RKO (cell line): ENCODE results near the gene SIPA1L3.
A peak's percentile ranks its signal among the peaks of the same experiment; 100 is the strongest.

ENCODE experiments used
- DNase-seq: peaks from one replicate; pipeline ENCODE4 v3.0.0-alpha.2; 2016; ENCODE audit warnings: low spot score

SIPA1L3 gene

DNA sequence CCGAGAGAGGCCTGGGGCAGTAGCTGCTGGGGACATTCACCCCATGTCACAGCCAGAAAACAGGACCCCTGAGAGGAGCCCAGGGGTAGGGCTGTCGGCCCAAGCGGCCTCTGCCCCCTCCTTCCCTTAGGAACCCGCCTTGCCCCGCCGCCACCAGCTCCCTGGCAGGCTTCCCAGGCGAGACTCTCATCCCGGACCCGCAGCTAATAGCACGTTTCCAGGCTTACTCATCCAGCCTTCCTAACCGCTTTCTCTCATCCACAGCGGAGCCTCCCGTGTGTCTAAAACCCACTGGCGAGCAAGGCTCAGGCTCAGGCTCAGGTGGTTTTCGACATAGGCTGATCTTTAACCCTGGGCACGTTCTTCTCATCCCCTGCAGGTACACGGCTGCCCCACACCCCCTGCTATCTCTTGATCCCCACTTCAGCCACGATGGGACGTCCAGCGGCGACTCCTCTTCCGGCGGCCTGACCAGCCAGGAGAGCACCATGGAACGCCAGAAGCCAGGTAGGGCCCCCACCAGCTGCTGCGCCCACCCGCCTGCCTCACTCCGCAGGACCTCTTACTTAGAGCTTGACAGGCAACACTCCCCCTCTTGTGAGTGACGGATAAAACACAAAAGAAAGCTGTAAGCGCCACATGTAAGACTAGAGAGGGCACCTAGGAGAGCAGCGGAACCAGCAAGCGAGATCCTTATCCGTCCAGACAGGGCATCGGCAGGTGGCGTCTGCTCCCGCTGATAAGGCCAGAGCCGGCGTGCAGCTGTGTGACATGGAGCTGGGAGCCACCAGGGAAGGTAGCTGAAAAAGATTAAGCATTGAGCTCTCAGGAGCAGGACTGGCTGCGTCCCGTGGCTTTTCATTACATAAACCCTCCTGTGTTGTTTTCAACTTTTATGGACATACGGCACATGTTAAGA is 245.7 kb downstream of the SIPA1L3 start:
- DNase-seq: no peak

GRCh38 chr19:38155453-38155852 is 248.4 kb downstream of the SIPA1L3 start:
- peak; percentile 20 for DNase-seq

DNA sequence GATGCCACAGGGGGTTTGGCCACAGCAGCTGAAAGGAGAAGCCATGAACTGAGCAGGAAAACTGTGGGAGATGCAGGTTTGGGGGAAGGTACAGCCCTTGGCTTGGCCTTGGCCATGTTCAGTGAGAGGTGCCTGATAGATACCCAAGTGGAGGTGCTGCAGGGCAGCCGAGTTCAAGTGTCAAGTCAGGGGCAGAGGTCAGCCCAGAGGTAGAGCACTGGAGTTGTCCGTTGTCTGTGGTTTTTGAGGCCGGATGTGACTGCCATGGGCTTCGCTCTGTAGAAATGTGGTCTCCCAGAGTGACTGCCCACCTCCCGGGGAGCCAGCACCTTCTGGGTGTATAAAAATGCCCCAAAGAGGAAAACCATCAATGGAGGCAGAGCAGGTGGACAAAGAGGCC is 251.7 kb downstream of the SIPA1L3 start:
- DNase-seq: no peak

DNA sequence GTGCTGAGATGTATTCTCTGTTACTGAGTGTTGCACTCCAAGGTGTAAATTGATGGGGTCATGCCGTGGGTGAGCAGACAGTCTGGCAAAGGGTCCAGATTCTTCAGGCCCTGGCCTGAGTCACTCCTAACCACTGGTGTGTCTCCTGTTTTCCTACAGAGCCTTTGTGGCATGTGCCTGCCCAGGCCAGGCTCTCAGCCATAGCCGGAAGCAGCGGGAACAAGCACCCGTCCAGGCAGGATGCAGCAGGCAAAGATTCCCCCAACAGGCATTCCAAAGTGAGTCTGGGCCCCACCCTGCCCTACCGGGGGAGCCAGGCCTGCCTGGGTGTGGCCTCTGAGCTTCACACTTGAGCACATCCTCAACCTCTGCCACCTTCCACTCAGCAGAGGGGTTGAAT is 255.1 kb downstream of the SIPA1L3 start:
- DNase-seq: no peak

DNA sequence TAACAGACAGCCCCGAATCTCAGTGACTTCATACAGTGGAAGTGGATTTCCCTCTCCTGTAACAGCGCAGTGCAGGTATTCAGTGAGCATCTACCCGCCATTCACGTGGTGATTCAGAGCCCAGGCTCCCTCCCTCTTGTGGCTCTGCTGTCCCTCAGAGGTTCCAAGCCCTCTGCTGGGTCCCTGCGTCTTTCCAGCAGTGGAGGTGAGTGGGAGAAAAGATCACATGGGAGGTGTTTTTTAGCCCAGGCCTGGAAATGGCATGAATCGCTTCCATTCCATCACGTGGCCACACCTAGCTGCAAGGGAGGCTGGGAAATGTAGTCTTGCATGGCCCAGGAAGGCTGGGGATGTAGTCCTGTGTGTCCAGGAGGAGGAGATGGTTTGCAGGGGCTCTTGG is 255.6 kb downstream of the SIPA1L3 start:
- no peak for DNase-seq

DNA sequence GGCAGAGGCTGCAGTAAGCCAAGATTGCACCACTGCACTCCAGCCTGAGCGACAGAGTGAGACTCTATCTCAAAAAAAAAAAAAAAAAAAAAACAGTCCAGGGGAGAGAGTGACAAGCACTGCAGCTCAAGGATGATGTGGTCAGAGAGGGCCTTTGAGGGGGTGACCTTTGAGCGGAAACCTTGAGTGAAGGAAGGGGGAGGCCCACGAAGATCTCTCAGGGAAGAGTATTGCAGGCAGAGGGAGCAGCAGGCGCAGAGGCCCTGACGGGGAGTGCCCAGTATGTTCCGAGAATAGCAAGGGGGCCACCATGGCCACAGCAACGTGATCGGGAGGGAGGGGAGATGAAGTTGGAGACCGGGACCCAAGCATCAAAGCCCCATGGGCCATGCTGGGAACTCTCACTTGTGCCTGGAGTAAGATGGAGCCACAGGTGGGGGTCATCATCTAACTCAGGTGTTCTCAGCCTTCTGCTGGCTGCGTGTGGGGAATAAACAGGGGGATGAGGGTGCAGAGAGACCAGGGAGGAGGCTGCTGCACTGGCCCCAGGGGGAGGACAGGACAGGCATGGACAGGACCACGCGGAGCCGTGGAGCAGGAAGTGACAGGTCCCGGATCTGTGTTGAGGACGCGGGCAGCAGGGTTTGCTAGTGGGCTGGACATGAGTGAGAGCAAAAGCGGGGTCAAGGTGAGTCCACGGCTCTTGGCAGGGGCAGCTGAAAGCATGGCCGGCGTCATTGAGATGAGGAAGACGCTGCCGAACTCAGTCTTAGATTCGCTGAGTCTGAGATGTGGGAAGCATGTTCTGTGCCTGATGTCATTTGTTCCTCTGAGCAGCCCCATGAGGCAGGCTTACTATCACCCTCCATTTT is 256.6 kb downstream of the SIPA1L3 start:
- DNase-seq: no peak

DNA sequence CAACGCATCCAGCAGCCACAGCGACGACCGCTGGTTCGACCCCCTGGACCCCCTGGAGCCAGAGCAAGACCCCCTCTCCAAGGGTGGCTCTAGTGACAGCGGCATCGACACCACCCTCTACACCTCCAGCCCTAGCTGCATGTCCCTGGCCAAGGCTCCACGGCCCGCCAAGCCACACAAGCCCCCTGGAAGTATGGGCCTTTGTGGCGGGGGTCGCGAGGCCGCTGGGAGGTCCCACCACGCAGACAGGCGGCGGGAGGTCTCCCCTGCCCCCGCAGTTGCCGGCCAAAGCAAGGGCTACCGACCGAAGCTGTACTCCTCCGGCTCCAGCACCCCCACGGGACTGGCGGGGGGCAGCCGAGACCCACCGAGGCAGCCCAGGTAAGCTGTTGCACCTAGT is 257.5 kb downstream of the SIPA1L3 start:
- no peak for DNase-seq

DNA sequence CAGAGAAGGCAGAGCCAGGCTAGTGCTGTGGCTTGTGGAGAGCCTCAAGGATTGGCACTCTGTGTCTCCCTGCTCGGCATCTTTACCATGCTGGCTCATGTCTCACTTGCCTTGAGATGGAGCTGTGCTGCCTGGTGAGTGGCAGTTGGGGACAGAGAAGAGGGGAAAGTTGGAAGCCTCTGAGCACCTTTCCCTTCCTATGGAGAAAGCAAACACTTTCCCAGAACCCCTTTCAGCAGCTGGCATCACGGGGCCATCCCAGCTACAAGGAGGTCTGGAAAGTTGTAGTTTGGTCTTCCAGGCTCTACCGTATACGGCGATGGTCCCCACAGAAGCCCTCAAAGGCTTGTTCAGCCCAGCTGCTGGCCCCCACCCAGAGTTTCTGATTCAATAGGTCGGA is 258.3 kb downstream of the SIPA1L3 start:
- no peak for DNase-seq

- DNase-seq: no peak
Observed at GRCh38 chr19:38168637-38169036, 261.6 kb downstream of the SIPA1L3 start.

DNA sequence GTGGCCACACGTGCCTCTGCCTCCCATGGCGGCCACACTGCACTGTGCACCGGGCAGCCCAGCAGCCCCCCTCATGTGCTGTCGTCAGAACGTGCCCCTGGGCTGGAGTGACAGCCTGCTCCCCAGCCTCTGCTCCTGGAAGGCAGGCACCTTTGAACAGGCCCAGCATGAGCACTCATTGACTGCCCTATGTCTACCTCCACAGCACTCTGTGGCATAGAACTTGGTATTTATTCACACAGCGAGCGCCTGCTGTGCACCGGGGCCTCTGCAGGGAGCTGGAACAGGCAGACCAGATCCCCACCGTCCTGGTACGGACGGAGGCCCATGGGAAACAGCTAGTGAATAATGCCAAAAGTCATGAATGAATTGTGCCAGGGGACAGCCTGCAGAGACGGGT is 263.3 kb downstream of the SIPA1L3 start:
- no peak for DNase-seq

DNA sequence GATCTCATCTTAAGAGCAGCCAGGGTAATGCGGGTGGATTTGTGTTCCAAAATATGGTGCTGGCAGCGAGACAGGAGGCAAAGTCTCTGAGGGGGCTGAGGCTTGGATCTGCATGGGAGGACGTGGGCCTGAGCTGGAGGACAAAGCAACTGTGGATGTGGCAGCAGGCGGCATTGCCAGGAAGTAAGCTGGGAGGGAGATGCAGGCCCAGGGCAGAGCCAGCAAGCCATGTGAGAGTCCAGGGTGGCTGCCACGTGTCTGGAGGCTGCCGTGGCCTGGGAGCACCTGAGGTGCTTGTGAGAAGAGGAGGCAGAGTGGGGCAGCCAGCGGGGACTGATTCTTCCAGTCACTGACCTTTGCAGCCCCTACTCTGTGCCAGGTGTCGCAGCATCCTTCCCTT is 265.0 kb downstream of the SIPA1L3 start:
- no peak for DNase-seq

GRCh38 chr19:38173291-38174041 is 266.5 kb downstream of the SIPA1L3 start:
- DNase-seq: no peak

DNA sequence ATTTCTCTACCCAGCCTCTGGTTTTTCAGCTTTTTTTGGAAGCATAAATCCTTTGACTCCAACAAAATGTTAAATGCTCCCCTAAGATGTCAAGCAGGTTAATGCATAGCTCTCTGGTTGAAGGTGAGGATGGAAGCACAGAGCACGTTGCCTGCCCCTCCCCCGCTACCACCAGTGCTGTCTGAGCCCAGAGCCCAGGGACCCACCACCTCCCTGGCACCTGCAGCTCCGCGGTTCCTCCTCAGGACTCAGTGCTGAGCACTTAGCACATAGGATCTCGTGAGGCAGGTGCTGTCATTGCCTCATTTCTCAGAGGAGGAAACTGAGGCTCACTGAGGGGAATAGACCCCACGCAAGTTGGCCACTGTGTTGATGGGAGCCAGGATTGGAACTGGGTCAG is 268.4 kb downstream of the SIPA1L3 start:
- DNase-seq: no peak

DNA sequence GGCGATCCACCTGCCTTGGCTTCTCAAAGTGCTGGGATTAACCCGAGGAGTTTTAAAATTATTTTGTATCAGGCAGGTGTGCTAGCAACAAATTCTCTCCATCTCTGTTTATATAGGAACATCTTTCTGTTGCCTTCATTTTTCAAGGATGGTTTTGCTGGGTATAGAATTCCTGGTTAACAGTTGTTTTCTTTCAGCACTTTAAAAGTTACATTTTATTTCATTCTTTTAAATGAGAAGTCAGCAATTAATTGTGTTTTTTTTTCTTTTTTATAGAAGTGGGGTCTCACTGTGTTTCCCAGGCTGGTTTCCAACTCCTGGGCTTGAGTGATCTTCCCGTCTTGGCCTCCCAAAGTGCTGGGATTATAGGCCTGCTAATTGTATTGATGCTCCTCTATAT is 273.1 kb downstream of the SIPA1L3 start:
- no peak for DNase-seq

DNA sequence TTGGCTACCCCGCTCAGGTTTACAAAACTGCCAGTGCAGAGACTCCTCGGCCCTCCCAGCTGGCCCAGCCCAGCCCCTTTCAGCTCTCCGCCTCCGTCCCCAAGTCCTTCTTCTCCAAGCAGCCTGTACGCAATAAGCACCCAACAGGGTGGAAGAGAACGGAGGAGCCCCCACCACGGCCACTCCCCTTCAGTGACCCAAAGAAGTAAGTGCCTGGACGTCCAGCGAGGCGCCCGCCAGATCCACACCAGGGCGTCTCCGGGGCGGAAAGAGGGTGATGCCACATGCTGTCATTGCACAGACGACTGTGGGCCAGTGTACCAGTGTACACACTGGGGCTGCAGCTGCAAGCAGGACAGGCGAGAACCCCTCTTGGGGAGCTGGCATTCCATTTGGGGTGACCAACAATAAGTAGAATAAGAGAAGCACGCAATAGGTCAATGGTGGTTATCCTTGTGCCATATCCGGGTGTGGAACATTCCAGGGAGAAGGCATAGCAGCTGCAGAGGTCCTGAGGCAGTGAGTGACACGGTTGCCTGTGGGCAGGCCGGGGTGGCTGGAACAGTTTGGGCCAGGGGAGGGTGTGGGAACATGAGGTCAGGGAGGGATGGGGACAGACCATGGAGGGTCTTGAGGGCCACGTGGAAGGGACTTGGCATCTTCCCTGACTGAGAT is 275.7 kb downstream of the SIPA1L3 start:
- DNase-seq: no peak

DNA sequence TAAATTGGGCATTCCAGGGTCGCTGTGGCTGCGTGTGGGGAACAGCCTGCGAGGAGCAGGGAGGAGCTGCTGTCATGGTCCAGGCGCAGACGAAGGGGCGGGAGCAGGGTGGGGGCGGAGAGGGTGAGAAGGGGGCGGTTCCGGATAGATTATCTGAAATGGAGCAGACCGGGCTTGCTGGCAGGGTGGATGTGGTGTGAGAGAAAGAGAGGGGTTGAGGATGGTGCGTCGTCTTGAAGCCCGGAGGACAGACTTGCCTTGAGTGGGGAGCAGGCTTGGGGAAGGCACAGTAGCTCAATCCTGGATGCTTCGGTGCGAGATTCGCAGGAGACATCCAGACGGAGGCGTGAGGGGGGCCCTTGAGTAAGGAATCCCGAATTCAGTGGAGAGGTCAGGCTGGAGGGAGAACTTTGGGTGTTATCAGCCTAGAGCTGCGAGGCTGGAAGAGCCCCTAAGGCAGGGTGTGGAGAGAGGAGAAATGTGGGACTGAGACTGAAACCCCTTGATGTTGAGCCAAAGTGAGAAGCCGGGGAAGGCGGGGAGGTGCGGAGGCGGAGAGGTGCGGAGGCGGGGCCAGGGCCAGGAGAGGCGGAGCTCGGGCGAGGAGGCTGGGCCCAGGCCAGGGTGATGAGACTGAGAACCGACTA is 276.4 kb downstream of the SIPA1L3 start:
- no peak for DNase-seq

GRCh38 chr19:38184815-38185214 is 277.8 kb downstream of the SIPA1L3 start:
- DNase-seq: no peak

DNA sequence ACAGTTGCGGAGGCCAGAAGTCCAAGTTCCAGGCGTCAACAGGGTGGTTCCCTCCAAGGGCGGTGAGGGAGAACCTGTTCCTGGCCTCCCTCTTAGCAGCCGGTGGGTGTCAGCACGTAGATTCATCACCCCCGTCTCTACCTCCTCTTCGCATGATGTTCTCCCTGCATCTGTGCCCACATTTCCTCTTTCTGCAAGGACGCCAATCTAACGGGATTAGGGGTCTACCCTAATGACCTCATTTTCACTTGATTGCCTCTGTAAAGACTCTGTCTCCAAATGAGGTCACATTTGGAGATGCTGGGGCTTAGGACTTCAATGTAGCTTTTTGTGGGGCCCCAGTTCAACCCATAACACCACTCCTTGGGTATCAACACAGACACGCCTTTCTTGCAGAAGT is 278.6 kb downstream of the SIPA1L3 start:
- no peak for DNase-seq

- no peak for DNase-seq
Observed at GRCh38 chr19:38190061-38190460, 283.1 kb downstream of the SIPA1L3 start.

GRCh38 chr19:38190793-38191192 is 283.8 kb downstream of the SIPA1L3 start:
- no peak for DNase-seq

DNA sequence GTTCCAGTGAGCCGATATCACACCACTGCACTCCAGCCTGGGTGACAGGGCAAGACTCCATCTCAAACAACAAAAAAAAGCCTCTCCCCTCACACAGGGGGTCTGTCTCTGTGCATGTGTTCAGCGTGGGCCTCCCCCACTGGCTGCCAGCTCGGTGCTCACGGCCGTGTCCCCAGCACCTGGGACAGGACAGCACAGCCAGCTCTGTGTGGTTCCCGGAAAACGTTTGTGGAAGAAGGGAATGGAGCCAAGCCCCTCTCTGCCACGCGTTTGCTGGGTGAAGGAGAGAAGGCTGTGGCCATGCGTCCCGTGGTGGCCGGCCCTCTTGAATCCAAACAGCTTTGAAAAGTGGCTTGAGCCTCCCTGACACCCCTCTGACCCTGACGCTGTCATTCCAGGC is 284.7 kb downstream of the SIPA1L3 start:
- DNase-seq: no peak
